KOPT-K1 (cell line): ENCODE data around the gene GKN1.

Experiments used
- H3K27ac ChIP-seq: fragments of 200-600 bp; sonication (generic); 2 replicates; pipeline ENCODE4 v1.5.1; 2016; ENCODE audit warnings: antibody characterized with exemption, mild to moderate bottlenecking, low read depth, low read length; ENCODE audit not compliant: poor library complexity, severe bottlenecking
- H3K36me3 ChIP-seq: fragments of 200-600 bp; sonication (generic); 2 replicates; pipeline ENCODE4 v1.5.1; 2017; ENCODE audit warnings: antibody characterized with exemption, mild to moderate bottlenecking, low read length, moderate library complexity; ENCODE audit not compliant: insufficient read depth
- H3K9me3 ChIP-seq: fragments of 200-600 bp; sonication (generic); 2 replicates; pipeline ENCODE4 v1.5.1; 2017; ENCODE audit warnings: antibody characterized with exemption, low read length, mild to moderate bottlenecking; ENCODE audit not compliant: insufficient read depth, poor library complexity, severe bottlenecking

The GKN1 gene

DNA sequence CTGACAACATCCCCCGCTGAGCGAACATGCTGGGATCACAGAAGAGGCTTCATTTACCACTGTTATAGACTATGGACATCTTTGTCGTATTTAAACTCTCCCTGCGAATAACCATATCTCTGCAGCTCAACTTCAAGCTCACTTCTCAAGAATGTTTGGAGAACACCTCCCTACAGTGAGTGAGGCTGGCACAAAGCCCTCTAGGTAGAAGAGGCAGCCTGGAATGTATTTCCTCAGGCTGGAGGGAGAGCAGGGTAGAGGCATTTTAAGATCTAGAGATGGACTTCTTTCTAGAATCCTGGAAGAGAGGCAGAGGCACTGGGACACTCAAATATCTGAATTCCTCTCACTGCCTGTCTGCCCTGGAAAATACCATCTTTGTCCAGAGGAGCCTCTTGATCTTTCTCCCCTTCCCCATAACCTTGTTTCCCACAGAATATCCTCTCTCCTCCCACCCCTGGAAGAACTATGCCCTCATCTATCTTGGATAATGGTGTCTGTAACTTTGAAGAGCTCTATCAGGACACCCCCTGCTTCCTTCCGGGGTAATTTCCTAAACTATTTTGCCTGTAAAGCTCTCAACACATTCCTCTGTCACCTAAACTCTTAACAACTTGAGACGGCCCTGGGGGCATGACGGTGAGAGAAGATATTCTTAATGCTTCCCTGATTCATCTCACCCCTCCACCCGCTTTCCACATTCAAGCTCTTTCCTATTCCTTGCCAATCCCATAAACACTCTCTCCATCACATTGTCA lies 36.2 kb downstream of the GKN1 start:
- H3K36me3 ChIP-seq = no peaks in the 10 kb centered on the region
- no peak overlapping the region for H3K27ac ChIP-seq
- H3K9me3 ChIP-seq = no peaks in the 10 kb centered on the region

DNA sequence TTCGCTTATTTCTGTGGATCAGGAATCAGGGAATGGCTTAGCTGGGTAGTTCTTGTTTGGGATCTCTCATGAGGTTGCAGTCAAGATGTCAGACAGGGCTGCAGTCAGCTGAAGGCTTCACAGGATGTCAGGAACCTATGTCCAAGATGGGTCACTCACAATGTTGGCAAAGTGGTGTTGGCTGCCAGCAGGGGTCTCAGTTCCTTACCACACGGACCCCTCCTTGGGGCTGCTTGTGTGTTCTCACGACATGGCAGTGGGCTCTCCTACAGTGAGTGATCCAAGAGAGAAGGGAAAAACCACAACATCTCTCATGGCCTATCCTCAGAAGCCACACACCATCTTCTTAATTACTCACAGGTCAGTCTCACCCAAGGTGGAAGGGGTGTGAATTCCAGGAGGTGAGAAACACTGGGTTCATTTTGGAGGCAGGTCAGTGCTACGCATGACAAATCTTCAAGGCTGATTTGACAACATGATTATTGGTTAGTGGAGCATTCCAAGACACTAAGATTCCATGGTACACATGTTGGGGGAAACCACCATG lies 37.2 kb downstream of the GKN1 start:
- no peaks in the 10 kb centered on the region for H3K36me3 ChIP-seq
- no peak overlapping the region for H3K27ac ChIP-seq
- H3K9me3 ChIP-seq = no peaks in the 10 kb centered on the region

DNA sequence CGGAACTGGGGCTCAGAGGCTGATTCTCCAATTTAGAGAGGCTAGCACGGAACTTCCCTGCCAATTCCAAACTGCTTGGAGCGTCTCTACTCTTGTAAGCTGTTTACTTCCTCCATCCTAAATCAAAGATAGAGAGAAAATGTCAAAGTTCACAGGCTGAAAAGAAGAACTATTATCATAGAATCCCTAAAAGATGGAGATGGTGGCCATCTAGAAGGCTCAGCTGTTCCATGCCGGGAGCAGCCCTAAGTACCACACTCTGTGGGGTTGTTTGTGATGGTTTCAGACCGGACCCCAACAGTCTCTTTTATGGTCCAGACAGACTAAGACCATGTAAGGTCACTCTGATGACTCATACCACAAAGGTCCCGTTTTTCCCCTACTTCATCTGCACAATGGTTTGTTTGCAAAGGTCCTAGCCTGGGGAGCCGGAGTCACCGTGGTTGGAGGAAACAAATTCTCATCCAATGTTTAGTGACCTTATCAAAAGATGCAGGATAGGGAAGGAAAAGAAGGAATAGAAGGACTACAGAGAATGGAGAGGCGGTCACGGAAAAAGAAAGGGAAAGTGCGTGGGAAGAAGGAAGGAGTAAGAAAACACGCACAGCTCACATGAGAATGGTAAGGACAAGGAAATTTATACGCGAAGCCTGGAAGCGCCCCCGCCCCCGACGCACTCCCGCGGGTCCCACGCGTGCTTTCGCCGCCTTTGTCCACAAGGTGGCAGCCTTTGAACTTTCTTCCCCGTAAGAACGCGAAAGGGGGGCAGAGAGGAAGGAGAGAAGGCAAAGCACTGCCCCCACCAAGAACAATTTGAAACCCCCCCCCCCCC lies 38.1 kb downstream of the GKN1 start:
- no peaks in the 10 kb centered on the region for H3K9me3 ChIP-seq
- H3K36me3 ChIP-seq = no peaks in the 10 kb centered on the region
- peak overlapping the region; percentile 37 for H3K27ac ChIP-seq

DNA sequence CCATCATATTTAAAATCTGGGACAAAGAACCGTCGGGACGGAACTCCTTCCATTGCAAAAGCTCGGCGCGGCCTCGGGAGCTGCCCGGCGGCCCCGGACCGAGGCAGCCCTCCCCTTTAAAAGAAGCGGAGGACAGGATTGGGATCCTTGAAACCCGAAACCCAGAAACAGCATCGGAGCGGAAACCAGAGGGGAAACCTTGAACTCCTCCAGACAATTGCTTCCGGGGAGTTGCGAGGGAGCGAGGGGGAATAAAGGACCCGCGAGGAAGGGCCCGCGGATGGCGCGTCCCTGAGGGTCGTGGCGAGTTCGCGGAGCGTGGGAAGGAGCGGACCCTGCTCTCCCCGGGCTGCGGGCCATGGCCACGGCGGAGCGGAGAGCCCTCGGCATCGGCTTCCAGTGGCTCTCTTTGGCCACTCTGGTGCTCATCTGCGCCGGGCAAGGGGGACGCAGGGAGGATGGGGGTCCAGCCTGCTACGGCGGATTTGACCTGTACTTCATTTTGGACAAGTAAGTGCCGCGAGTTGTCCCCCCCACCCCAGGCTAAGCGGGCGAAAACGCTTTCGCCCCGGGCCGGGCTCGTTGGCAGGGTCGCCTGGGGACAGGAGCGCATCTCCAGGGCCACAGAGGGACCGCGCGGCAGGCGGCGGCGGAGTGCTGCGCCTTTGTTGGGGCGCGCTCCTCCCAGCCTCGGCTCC lies 38.9 kb downstream of the GKN1 start, which contains the start of gene ANTXR1:
Gene ANTXR1 (plus strand): TSS at position 38 of the 698 bp plus-strand sequence. CDS start 321 bp downstream, at position 359.
- peak within 1 kb of the TSS; percentile 37 for H3K27ac ChIP-seq
- H3K9me3 ChIP-seq = no peaks in the 10 kb centered on the region
- H3K36me3 ChIP-seq = no peaks in the 10 kb centered on the region

DNA sequence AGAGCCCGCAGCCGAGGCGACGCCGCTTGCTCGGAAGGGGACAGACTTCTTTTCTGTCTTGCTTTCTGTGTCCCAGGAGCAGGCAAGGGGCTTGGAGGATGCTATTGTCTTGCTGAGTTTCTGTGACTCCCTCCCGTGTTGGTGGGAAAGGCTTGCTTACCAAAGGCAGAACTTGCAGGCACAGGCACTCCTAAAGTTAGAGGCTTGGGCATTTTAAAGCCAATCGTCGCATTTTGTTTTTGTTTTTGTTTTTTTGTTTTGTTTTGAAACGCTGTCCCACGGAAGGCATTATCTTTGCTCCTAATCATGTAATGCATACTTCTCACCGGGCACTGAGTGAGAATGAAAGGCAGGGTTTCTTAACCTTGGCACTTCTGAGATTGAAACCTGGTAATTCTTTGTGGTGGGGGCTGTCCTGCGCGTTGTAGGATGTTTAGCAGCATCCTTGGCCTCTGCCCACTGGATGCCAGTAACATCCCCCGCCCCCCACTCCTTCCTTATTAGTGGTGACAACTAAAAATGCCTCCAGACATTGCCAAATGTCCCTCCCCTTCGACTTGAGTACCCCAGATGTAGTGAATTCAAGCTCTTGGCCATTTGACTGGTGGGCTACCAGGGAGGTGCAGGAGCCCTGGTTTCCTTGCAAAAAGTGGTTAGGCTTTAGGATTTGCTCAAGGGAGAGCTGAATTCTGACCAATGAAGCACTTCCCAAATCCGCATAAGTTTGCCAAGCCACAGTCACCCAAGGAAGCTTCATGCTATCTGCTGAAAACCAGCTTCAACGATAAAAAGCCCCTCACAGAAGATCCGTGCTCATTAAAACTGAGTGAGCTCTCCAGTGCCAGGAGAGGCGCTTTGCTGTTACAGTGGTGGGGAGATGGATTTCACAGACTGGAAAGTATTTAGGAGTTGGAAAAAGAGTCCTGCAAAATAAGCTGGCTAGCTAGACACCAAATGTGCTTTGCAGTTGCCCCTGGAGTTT lies 39.7 kb downstream of the GKN1 start:
- no peaks in the 10 kb centered on the region for H3K9me3 ChIP-seq
- no peaks in the 10 kb centered on the region for H3K36me3 ChIP-seq
- H3K27ac ChIP-seq = peak overlapping the region; percentile 37

DNA sequence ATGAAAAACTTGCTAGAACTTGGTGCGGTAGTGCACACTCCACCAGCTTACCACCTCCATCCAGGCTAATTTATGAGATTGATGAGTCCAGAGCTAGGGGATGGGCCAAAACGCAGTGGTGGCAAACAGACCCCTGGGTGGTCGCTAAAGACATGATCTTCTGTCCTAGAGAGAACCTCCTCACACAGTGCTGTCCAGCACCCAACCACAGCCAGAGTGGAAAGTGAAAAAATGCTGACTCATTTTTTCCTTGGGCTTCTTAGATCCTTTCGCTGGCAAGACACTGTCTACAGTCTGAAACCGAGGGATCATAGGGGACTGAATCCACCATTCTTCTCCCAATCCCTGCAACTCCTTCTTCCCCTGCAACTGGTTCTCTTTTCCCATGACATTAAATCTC lies 42.6 kb downstream of the GKN1 start:
- H3K36me3 ChIP-seq = no peaks in the 10 kb centered on the region
- H3K27ac ChIP-seq = no peak overlapping the region
- no peaks in the 10 kb centered on the region for H3K9me3 ChIP-seq

DNA sequence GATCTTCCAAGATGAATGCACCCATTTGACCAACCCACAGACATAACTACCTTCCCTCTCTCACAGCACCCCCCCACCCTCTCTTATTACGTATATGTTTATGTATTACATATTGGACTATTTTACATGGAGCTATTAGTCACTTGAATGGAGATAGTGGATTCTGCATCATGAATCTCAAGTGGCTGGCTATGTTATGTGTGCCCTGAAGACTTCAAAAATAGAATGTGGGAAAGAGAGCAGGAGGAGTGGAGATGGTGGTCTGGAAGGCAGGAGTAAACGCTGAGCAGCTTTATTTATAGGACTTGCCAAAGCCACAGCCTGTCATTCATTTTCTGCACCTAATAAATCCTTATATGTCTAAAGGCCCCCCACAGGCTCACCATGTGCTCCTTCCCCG lies 43.4 kb downstream of the GKN1 start:
- H3K36me3 ChIP-seq = no peaks in the 10 kb centered on the region
- no peak overlapping the region for H3K27ac ChIP-seq
- H3K9me3 ChIP-seq = no peaks in the 10 kb centered on the region

DNA sequence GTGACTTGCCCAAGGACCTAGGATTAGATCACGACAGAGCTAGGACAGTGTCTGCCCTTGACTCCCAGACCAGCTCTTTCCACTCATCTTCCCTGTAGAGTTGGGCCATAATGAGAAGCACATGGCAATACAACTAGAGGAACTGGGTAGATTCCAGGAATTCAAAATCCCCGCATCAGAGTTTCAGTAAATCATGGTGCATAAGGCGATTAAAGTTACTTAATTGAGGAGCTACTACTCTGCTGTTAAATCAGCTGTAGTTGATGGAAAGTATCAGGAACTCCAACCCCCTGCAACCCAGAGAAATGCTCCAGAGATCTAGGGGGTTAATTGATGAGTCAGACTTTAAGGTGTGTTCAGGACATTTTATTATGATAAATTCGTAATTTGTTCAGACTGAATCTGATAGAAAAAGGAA lies 44.3 kb downstream of the GKN1 start:
- no peaks in the 10 kb centered on the region for H3K9me3 ChIP-seq
- H3K27ac ChIP-seq = no peak overlapping the region
- no peaks in the 10 kb centered on the region for H3K36me3 ChIP-seq

DNA sequence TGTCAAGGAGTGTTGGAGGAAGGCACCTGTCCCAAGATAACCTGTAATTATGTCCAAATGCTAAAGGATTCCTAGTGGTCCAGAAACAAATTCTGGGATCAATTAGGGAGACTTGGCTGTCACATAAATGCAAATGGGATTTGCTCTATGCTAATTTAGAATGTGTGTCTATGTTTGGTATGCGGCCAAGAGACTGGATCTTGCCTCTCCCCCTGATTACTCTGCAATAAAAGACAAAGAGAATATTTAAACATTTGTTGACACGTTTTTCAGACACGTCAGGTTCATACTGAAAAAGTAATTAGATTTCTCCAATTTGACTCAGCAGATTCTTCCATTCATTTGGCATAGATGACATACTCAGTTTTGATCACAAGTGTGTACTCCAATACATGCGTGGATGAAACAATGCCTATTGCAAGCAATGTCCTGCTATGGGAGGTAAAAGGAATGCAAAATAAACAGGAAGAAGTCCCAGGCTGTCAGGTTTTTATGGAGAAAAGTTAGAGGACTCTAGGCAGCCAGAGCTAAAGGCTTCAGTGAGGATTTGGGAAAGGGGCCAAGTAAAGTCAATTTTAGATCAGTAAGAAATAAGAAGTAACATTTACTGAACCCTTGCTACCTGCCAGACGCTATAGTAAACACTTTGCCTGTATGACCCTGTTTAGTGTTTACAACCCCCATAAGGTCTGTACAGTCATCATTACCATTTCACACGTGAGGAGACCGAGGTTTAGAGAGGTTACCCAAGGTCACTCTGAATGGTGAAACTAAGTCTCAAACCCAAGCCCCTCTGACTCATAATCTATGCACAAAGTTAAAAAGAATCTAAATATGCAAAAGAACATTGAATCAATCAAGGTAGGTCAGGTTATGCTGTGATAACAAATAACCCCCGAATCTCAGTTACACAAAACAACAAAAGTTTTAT lies 46.3 kb downstream of the GKN1 start:
- Histone ChIP-seq H3K9me3 (no peaks in the 10 kb centered on the region), H3K36me3 (no peaks in the 10 kb centered on the region), H3K27ac (no peak overlapping the region)

DNA sequence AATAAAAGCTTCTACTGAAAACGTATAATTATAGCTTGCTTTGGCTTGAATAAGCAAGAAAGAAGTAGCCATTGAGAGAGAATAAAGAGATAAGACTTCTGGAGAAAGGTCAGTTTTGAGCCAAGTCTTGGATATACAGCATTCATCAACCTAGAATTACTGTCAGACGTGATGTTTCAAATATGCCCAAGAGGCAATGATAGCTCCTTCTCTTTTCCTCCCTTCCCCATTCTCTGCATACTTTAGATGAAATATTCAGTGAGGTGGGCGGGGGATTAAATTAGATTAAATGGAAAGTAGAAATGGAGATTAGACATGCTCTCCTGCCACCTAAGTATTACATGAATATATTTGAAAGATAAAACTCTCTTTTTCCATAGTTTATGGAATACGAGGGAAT lies 47.3 kb downstream of the GKN1 start:
- H3K27ac ChIP-seq = no peak overlapping the region
- no peaks in the 10 kb centered on the region for H3K36me3 ChIP-seq
- no peaks in the 10 kb centered on the region for H3K9me3 ChIP-seq

DNA sequence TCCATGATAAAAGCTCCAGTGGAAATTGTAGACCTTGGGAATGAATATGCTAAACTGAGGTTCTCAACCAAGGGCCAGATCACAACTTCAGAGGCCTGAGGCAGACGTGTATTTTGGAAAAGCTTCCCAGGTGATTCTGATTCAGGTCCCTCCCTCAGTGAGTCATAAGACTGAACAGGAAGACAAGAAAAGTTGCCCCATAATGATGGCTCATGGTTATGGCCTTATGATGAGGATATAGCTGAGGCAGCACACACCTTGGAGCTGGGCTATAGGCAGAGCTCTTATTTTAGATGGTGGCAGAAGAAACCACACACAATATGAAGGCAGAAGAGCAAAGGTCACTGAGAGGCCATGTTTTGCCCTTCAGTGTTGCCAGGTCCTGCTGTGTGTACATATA lies 48.1 kb downstream of the GKN1 start:
- H3K9me3 ChIP-seq = no peaks in the 10 kb centered on the region
- H3K36me3 ChIP-seq = no peaks in the 10 kb centered on the region
- no peak overlapping the region for H3K27ac ChIP-seq

DNA sequence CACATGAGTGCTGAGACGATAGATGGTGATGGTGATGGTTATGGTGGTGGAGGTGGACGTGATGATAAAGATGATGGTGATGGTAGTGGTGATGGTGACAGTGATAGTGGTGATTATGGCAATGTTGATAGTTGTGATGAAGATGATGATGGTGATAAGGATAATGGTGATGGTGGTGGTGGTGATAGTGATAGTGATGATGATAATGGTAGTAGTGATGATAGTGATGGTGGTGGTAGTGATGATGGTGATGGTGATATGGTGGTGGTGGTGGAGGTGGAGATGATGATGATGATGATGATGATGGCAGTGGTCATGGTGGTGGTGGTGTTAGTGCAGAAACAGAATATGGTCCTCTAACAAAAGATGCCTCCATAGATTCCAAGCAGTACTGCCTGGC lies 48.8 kb downstream of the GKN1 start:
- H3K9me3 ChIP-seq = peaks cover 6% of the 10 kb centered on the region
- no peak overlapping the region for H3K27ac ChIP-seq
- H3K36me3 ChIP-seq = no peaks in the 10 kb centered on the region

DNA sequence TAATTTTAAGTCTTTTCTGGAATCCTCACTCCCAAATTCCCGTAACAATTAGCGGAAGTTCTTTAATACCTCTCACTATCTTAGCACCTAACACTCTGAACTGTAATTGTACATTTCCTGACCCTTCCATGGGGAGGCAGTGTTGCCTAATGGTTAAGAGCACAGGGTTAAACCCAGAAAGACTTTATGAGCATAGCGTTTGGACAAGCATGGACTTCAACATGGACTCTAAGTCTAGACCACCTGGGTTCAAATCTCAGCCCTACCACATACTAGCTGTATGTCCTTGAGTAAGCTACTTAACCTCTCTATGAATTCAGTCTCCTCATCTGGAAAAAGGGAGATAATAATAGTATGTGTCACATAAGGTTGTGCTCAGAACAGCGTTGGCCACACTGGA lies 51.6 kb downstream of the GKN1 start:
- peaks cover 6% of the 10 kb centered on the region for H3K9me3 ChIP-seq
- H3K36me3 ChIP-seq = no peaks in the 10 kb centered on the region
- no peak overlapping the region for H3K27ac ChIP-seq
